Left renal cortex interstitium (tissue), 4 donors: ENCODE data around the gene PSMD4. TPM values are rescaled to one million over a fixed set of nuclear protein-coding genes. Genes with fewer than 3 reads are reported as not detected.
"Not testable (repeated sequence)": the region's sequence is repeated elsewhere in the genome, so short reads cannot be mapped to it uniquely, and the experiment has no call there.

ENCODE experiments used
- DNase-seq, 4 donors: peaks; one replicate each; pipeline ENCODE4 v3.0.0-alpha.2; 2013; ENCODE audit warnings: low read depth in 4 of 4, low spot score in 2 of 4, missing footprints in 1 of 4
- polyA plus RNA-seq, 4 donors: library from polyadenylated mRNA; unstranded; fragments of 120-200 nt; gene quantifications; one replicate each; pipeline ENCODE4 v1.2.1, GENCODE V29; 2013; ENCODE audit not compliant: insufficient read length in 4 of 4

The PSMD4 gene
- polyA plus RNA-seq, 4 donors: 162 to 171 (median 168) TPM

DNA sequence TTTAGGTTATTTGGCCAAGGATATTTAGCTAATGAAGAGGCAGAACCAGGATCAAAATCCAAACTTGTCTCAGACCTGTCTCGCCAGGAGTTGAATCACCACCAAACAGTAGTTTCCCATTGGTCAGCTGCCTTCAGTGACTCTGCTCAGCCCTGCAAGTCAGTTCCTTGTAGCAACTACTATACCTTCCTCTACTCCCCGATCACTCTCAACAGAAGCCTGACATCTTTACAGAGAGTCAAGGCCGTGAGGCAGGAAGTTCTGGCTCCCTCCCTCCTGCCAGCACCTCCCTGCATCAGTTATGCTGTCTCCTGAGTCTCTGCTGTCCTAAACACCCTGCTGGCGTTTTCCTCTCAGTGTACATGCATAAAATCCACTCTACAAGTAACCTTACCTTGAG lies 13.2 kb downstream of the PSMD4 start:
- DNase-seq: no peak

GRCh38 chr1:151273924-151274466 lies 19.5 kb downstream of the PSMD4 start:
- DNase-seq: no peak

- DNase-seq: not testable (repeated sequence)
These were observed 20.8 kb downstream of the PSMD4 start for GRCh38 chr1:151275341-151275740.

GRCh38 chr1:151277249-151277648 lies 22.7 kb downstream of the PSMD4 start:
- no peak for DNase-seq

DNA sequence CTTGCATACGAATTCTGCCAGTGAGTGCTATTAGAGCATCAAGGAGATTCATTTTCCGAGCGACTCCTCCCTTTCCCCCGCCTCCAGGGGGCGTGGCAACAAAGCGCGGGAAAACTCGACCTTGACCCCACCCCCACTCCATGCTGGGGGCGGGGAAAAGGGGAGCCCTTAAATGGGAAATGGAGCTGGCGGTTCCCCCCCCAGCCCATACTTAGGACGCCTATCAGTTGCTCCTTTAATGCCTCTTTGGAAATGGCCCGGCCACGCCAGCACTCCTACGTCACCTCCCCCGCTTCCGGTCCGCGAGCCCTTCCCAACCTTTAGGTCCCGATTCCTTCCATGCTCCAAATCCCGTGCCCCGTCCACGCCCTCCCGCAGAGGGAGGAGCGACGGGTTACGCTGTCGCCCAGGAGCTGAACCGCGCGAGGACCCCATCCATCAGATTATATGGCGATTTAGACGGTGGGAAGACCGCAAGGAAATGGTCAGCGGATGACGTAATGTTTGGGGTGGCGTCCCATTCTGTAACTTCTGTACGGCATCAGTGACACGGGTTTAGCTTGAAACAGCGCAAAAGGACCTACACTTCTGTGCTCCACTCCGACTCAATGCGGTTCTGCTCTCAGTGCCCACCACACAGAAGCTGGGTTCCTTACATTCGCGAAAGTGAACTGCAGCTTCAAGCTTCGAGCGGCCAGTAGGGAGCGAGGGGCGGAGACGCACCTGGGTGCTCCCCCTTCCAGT lies 26.9 kb downstream of the PSMD4 start:
- DNase-seq: peak; percentile 92 to 100 (median 94)

GRCh38 chr1:151281969-151282882 lies 27.7 kb downstream of the PSMD4 start, which contains the start of gene ZNF687:
Gene ZNF687, plus strand, starts transcription at chr1:151282299. Its CDS starts 3,993 bp downstream, at chr1:151286292.
- DNase-seq: peak; percentile 98 to 100 (median 99)

DNA sequence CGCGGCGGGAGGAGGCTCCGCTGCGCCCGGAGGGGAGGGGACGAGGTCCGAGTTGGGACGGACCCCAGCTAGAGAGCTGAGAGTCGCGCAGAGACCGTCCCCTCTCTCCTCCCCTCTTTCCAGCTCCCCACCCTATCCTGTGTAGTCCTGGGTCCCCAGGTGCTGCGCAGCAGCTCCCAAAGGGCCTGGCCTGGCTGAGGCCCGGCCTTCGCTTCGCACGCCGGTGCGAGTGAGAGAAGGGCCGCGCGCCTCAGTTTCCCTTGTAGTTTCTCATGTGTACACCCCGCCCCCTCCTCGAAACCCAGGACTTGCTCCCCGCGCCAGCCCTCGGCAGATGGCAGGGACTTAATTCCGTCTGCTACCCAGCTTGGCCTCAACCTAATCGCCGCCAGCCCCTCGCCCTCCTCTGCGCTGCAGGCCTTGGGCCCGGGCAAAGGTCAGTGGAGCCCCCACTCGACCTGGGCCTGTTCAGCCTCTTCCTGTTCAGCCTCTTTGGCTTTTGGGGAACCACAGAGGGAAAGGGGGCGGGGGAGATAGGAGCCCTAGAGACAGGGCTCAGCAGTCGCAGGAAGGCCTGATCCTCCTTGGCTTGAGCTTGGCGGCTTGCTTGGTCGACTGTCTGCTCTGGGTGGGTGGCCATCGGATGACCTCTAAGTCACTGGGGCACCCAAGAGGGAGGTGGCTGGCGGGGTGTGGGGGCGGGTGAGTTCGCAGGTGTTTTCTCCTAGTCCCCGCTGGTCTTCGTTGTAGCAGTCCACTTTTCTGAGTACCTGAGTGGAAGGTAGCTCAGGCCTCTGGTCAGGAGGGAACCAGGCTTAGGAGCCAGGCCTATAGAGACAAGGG lies 28.6 kb downstream of the PSMD4 start:
- peak in 3 of 4 donors; percentile 9 to 18 (median 9) for DNase-seq

GRCh38 chr1:151284013-151284577 lies 29.6 kb downstream of the PSMD4 start:
- no peak for DNase-seq

DNA sequence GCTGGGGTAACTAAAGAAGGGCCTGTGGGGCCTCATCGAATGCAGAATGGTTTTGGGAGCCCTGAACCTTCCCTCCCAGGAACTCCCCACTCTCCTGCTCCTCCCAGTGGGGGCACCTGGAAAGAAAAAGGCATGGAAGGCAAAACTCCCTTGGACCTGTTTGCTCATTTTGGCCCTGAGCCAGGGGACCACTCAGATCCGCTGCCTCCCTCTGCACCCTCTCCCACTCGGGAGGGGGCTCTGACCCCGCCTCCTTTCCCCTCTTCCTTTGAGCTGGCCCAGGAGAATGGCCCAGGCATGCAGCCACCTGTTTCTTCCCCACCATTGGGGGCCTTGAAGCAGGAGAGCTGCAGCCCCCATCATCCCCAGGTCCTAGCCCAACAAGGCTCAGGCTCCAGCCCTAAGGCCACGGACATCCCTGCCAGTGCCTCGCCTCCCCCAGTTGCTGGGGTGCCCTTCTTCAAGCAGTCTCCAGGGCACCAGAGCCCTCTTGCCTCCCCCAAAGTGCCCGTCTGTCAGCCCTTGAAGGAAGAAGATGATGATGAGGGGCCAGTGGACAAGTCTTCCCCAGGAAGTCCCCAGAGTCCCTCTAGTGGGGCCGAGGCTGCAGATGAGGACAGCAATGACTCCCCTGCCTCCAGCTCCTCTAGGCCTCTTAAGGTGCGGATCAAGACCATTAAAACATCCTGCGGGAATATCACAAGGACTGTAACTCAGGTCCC lies 32.2 kb downstream of the PSMD4 start:
- DNase-seq: no peak

DNA sequence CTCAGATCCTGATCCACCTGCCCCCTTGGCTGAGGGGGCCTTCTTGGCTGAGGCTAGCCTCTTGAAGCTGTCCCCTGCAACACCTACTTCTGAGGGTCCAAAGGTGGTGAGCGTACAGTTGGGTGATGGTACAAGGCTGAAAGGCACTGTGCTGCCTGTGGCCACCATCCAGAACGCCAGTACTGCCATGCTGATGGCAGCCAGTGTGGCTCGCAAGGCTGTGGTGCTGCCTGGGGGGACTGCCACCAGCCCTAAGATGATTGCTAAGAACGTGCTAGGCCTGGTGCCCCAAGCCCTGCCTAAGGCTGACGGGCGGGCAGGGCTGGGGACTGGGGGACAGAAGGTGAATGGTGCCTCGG lies 32.8 kb downstream of the PSMD4 start:
- DNase-seq: no peak

DNA sequence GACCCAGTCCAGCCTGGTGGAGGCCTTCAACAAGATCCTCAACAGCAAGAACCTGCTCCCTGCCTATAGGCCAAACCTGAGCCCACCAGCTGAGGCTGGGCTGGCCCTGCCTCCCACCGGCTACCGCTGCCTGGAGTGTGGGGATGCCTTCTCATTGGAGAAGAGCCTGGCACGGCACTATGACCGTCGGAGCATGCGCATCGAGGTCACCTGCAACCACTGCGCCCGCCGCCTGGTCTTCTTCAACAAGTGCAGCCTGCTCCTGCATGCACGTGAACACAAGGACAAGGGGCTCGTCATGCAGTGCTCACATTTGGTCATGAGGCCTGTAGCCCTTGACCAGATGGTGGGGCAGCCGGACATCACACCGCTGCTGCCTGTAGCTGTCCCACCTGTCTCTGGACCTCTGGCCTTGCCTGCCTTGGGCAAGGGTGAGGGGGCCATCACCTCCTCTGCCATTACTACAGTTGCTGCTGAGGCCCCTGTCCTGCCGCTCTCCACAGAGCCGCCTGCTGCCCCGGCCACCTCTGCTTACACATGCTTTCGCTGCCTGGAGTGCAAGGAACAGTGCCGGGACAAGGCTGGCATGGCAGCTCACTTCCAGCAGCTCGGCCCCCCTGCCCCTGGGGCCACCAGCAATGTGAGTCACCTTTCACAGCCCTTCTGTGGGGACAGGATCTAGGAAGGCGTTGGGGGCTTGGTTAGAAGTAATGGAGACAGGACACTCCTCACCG lies 33.4 kb downstream of the PSMD4 start:
- DNase-seq: no peak

GRCh38 chr1:151288502-151288901 lies 34.0 kb downstream of the PSMD4 start:
- no peak for DNase-seq

DNA sequence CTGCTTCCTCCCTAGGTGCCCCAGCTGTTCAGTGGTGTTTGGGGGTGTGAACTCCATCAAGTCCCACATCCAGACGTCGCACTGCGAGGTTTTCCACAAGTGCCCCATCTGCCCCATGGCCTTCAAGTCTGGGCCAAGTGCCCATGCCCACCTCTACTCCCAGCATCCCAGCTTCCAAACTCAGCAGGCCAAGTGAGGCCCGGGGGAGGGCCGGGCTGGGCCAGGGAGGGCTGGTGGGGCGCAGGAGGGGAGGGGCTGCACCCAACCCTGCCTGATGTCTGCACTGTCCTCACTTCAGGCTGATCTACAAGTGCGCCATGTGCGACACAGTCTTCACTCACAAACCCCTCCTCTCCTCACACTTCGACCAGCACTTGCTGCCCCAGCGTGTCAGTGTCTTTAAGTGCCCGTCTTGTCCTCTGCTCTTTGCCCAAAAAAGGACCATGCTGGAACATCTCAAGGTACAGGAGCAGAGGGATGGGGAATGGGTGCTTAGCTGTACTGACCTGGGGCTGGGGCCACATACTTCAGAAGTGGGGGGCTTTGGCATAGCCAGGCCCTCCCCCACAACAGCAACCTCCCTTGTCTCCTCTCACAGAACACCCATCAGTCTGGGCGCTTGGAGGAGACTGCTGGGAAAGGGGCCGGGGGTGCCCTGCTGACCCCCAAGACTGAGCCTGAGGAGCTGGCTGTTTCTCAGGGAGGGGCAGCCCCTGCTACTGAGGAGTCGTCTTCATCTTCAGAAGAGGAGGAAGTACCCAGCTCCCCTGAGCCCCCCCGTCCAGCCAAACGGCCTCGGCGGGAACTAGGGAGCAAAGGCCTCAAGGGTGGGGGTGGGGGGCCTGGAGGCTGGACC lies 34.8 kb downstream of the PSMD4 start:
- DNase-seq: no peak

DNA sequence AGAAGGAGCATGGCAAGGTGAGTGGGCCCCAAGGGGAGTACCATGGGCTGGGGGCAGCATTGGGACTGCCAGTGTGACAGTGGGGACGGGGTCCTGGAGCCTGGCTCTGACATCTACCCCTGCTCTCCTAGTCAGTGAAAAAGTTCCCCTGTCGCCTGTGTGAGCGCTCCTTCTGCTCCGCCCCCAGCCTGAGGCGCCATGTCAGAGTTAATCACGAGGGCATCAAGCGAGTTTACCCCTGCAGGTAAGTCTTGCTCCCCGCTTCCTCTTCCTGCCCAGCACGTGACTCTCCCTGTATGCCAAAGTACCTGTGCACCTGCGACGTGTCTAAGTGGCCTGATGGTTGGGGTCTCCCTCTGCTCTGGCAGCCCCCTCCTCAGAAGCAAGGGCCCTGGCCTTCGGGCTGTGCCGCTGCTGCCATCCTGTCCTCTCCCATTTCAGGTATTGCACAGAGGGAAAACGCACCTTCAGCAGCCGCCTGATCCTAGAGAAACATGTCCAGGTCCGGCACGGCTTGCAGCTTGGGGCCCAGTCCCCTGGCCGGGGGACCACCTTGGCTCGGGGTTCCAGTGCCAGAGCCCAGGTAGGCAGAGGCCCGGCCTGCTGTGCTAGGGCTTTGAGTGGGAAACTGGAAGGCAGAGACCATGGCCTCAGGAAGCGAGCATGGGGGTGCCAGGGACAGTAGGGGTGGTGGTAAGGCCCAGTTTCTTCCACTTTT lies 35.6 kb downstream of the PSMD4 start:
- no peak for DNase-seq

DNA sequence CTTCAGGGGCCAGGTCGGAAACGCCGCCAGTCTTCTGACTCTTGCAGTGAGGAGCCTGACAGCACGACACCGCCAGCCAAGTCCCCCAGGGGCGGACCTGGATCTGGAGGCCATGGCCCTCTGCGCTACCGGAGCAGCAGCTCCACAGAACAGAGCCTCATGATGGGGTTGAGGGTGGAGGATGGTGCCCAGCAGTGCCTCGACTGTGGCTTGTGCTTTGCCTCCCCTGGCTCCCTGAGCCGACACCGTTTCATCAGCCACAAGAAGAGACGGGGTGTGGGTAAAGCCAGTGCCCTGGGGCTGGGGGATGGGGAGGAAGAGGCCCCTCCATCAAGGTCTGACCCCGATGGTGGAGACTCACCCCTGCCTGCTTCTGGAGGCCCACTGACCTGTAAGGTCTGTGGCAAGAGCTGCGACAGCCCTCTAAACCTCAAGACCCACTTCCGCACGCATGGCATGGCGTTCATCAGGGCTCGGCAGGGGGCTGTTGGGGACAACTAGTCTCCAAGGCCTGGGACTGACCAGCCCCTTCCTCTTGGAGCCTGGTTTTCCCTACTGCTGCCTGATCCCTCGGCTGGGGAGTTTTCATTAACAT lies 36.3 kb downstream of the PSMD4 start:
- no peak for DNase-seq

DNA sequence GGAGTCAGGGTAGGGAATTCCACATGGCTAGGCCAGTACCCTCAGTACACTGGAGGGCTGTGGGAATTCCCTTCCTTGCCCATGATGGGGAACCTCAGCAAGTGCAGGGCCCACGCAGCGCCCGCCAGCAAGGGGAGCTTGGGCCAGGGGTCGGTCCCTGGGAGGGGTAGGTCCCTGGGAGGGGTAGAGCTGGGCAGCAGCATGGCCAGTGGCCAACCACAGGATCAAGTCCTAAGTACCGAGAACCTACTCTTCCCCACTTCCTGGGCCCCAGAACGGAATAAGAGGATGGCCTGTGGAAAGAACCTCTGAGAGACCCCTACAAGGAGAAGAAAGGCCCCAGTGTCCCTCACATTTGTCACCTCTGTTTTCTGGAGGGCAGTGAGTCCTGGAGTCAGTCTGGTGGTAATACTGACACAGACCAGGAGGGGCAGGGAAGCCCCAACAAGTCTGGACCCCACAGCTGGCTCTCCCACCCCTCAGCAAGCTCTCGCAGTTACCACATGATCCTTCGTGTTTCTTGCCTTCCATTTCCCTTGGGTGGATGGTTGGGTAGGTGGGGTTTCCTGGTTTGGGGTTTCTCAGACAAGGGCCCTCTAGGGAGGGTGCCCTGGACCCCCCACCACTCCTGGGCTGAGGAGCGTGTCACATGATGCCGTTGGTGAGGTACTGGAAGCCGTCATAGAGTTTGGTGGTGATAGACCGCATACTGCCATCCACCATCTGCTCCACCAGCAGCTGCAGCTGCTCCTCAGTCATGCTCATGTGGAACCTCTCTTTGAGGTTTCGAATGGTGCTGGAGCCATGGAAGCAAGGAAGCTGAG lies 37.9 kb downstream of the PSMD4 start:
- DNase-seq: no peak
